GM19023 (cell line): ENCODE measurements around the gene TRAF4.
"Not testable (repeated sequence)": the region's sequence is repeated elsewhere in the genome, so short reads cannot be mapped to it uniquely, and the experiment has no call there.

ENCODE experiments used
- ATAC-seq: cut with Tn5 transposase; IDR thresholded peaks from one replicate; pipeline ENCODE4 v1.9.1; 2021; ENCODE audit warnings: mild to moderate bottlenecking, moderate library complexity; ENCODE audit not compliant: unreplicated experiment

TRAF4 gene

DNA sequence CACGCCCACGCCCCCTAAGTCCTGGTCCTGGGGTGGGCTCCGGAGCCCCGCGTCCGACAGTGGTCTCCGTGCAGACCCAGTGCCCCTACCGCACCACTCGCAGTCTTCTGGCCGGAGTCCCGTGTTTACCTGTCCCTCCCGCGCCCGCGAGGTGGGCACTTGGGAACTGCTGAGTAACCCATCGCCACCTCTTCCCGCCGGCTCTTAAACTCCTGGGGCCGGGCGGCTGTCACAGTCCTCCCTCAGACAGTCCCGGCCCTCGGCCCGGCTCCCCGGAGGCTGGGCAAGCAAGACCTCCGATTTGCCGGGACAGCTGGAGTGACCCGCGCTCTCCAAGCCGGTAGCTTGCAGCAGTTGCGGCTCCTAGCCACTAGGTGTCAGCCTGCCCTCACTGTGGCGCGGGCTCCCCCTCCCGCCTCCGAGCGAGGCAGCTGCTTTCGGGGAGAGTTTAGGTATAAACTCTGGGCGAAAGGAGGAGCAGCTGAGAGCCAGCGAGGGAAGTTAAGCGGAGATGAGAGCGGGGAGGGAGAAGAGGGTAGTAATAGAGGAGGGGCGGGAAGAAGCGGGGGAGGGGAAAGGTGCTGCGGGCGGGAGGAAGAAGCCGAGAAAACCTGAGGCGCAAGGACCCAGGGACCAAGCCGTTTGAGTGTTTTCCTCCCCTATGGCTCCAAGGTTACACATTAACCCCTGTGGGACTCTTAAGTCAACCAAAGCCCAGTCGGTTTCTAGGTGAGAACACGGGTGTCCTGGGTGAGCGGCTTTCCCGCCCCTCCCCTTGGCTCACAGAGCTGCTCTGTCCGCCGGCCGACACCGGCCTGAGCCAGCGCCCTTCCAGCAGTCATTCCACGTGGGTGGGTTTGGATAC is 17.0 kb upstream of the TRAF4 start:
- ATAC-seq: peak; percentile 39

- peak; percentile 42 for ATAC-seq
Measured at GRCh38 chr17:28728364-28729200, 15.2 kb upstream of the TRAF4 start, which contains the start of gene NEK8. NEK8 (plus strand) TSS chr17:28728788; CDS start chr17:28728814, 26 bp downstream.

DNA sequence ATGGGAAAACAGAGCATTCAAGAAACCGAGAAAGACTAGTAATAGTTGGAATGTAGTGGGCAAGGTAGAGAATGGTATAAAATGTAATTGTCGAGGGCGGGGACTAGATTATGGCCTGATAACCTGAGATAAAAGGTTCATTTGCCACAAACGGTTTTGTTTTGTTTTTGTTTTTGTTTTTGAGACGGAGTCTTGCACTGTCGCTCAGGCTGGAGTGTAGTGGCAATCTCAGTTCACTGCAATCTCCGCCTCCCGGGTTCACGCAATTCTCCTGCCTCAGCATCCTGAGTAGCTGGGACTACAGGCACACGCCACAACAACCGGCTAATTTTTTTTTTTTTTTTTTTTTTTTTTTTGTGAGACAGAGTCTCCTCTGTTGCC is 13.9 kb upstream of the TRAF4 start:
- ATAC-seq: no peak

DNA sequence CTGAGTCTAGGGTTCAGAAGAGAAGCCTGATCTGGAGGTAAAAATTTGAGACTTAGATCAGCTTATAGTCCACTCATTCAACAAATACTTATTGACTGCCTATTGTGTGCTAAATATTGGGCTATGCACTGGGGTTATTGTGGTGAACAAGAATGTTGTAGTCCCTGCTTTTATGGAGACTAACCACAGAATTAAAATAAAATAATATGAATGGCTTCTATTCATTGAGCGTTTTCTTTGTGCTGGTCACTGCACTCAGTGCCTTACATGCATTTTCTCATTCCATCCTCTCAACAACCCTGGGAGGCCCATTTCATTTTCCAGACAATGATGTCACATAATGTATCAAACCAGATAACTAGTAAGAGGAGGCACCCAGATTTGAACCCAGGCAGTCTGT is 10.5 kb upstream of the TRAF4 start:
- ATAC-seq: no peak

DNA sequence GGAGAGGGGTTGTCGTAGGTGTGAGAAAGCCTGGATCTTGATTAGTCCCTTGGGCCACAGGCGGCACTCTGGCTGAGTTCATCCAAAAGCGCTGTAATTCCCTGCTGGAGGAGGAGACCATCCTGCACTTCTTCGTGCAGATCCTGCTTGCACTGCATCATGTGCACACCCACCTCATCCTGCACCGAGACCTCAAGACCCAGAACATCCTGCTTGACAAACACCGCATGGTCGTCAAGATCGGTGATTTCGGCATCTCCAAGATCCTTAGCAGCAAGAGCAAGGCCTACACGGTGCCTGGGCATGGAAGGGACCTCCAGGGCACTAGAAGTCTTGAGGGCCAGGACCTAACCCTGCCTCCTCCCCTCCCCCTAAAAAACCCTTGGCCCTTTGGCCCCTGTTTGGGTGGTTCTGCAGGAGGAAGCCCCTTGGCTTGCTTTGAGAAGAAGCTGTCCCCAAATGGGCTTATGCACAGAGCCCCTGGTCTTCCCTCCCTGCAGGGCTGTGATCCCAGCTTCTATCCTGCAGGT is 9.0 kb upstream of the TRAF4 start:
- no peak for ATAC-seq

GRCh38 chr17:28735242-28735722 is 8.5 kb upstream of the TRAF4 start:
- ATAC-seq: no peak

DNA sequence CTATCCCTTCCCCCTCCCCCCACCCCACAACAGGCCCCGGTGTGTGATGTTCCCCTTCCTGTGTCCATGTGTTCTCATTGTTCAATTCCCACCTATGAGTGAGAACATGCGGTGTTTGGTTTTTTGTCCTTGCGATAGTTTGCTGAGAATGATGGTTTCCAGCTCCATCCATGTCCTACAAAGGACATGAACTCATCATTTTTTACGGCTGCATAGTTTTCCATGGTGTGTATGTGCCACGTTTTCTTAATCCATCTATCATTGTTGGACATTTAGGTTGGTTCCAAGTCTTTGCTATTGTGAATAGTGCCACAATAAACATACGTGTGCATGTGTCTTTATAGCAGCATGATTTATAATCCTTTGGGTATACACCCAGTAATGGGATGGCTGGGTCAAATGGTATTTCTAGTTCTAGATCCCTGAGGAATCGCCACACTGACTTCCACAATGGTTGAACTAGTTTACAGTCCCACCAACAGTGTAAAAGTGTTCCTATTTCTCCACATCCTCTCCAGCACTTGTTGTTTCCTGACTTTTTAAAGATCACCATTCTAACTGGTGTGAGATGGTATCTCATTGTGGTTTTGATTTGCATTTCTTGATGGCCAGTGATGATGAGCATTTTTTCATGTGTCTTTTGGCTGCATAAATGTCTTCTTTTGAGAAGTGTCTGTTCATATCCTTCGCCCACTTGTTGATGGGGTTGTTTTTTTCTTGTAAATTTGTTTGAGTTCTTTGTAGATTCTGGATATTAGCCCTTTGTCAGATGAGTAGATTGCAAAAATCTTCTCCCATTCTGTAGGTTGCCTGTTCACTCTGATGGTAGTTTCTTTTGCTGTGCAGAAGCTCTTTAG is 7.7 kb upstream of the TRAF4 start:
- ATAC-seq: not testable (repeated sequence)

GRCh38 chr17:28737316-28737715 is 6.5 kb upstream of the TRAF4 start:
- no peak for ATAC-seq

DNA sequence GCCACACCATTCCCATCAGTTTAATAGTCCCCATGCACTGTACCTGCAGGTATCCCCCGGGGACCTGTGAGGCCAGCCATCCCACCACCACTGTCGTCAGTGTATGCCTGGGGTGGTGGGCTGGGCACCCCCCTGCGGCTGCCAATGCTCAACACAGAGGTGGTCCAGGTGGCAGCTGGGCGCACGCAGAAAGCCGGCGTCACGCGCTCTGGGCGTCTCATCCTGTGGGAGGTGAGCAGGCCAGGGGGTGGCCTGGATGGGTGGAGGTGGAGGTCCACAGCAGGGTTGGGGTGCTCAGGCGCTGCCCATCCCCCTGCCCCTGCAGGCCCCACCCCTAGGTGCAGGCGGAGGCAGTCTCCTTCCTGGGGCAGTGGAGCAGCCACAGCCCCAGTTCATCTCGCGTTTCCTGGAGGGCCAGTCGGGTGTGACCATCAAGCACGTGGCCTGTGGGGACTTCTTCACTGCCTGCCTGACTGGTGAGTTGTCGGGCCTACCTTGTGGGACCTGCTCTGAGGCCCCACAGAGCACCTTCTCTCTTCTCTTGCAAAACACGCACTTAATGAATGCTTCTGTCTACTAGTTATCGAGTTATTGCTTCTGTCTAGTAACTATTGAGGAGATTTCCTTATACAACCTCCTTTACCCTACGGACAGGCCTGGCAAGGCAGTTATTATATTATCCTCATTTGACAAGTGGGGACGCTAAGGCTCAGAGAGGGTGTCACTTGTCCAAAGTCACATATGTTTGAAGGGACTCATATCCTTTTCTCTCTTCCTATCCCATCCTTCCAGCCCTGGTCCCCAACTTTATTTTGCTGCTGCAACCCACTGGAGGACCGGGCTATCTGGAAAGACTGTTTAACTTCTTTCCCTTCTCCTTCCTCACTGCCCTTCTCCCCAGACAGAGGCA is 5.8 kb upstream of the TRAF4 start:
- ATAC-seq: peak; percentile 69

GRCh38 chr17:28738680-28739384 is 5.0 kb upstream of the TRAF4 start:
- no peak for ATAC-seq

DNA sequence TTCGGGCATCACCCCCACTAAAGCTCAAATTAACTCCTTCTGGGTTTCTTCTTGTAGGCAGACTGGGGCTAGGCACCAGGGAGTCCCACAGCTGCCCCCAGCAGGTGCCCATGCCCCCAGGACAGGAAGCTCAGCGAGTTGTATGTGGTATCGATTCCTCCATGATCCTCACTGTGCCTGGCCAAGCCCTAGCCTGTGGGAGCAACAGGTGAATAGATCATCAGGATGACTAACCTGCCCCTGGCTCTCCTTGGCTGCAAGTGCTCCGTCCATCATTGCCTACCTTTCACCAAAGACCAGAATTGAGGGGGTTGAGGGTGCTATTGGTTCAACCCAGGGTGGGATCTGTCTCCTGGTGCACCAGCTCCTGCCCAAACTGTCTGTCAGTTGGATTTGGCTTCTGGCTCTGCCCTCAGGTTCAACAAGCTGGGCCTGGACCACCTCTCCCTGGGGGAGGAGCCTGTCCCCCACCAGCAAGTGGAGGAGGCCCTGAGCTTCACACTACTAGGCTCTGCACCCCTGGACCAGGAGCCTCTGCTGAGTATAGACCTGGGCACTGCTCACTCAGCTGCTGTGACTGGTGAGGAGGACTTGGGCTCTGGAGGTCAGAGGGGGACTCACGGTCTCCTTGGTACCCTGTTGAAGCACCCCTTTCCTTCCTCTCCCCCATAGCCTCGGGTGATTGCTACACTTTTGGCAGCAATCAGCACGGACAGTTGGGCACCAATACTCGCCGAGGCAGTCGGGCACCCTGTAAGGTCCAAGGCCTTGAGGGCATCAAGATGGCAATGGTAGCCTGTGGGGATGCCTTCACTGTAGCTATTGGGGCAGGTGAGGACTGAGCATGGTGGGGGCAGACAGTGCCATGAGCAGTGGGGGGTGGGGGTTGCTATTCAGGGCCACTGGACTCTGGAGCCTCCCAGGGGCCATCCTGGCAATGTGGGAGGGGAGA is 3.1 kb upstream of the TRAF4 start:
- ATAC-seq: no peak

DNA sequence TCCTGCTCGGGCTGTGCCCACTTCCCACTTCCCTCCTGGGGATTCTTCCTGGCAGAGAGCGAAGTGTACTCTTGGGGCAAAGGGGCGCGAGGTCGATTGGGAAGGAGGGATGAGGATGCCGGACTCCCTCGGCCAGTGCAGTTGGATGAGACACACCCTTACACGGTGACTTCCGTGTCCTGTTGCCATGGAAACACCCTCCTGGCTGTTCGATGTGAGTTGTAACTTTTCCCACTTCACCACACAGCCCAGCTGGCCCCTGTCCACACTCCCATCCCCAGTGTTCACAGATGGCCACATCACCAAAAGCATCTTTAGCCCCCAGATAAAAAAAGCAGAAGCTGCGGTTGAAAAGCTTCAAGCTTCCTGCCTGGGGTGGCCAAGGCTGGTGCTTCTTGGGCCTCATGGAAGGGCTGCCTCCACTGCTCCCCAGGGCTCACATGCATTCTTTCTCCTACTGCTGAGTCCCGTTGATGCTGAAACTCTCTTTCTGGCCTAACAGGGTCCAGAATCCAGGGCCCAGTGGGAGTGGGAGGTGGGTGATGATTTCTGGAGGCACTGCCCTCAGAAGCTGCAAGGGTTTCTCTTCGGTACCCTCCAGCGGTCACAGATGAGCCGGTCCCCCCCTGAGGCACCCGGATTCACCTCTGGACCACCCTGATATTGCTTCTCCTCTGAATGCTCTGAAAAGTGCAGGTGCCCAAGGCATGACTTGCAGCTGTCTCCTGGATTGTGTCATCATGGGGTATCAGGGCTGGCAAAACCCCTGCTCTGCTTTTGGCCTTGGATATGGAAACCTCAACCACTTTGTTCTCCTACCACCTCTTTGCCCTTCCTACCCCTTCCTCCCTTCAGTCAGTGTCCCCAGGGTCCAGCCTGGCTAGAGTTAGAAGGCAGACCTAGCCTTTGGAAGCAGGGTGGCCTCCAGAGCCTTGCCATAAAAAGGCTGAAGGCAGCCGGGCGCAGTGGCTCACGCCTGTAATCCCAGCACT is 2.2 kb upstream of the TRAF4 start:
- no peak for ATAC-seq

- ATAC-seq: peak; percentile 35
Measured at GRCh38 chr17:28744104-28744971, 527 bp downstream of the TRAF4 start.

DNA sequence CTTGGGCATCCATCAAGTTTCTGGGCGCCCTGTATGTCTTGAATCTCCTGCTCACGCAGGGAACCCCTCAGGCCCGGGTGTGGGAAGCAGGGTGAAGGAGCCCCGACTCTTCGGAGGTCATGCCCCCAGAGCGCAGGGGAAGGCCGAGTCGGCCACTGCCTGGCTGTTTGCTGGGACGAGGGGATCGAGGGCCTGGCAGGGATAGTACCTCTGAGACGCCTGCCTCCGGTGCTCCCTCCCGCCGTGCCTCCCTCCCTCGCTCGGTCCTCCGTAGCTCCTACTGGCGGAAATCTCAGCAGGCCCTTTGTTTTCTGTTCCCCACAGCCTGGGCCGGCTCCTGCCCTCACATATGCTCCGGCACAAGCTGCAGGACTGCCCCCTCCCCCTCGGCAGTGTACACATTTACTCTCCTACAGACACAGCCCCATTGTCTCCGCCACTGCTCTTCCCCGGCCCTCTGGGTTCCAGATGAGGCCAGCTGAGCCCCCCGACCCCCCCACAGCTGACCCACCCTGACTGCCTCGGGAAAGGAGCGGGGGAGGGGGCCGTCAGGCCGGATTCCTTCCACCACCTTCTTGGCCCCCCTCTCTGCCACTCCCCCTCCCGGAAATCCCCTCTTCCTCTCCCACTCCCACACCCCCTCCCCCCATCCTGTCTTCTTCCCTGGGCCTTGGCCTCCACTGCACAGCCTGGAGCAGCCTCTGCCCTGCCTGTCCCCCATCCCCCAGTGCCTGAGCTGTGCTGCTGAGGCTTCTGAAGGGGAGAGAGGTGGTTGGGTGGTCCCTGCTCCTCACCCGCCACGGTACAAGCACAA is 1.4 kb downstream of the TRAF4 start:
- no peak for ATAC-seq
